Testis (tissue), 2 donors: ENCODE measurements around the gene S1PR2.

ENCODE experiments used
- CTCF ChIP-seq, 3 experiments: fragments of 450-650 bp in 2 of 3; fragments of 200-600 bp in 1 of 3; sonication (generic) in 1 of 3; IDR thresholded peaks; one replicate each; pipeline ENCODE4 v1.5.1; 2016 to 2019; ENCODE audit warnings: antibody characterized with exemption in 3 of 3, mild to moderate bottlenecking in 2 of 3, moderate library complexity in 1 of 3
- POLR2A ChIP-seq: fragments of 450-650 bp; IDR thresholded peaks from one replicate; pipeline ENCODE4 v1.6.1; 2017; ENCODE audit warnings: antibody characterized with exemption, mild to moderate bottlenecking, moderate library complexity

- no peak for TF ChIP-seq CTCF (IDR thresholded peaks at IDR 0.05)
- no peak for TF ChIP-seq POLR2A
Measured at GRCh38 chr19:10207026-10207425, 24.1 kb downstream of the S1PR2 start.
